ENCODE results near the gene PRPF4. TPM values are rescaled to one million over a fixed set of nuclear protein-coding genes. Genes with fewer than 3 reads are reported as not detected.
A peak's percentile ranks its signal among the peaks of the same experiment; 100 is the strongest.
"Not testable (repeated sequence)": the region's sequence is repeated elsewhere in the genome, so short reads cannot be mapped to it uniquely, and the experiment has no call there.

PRPF4 gene
- polyA plus RNA-seq, result 10 to 100 TPM in 1 of 2 donors, 1 to 10 TPM in 1; 5.1 to 11.3 TPM

DNA sequence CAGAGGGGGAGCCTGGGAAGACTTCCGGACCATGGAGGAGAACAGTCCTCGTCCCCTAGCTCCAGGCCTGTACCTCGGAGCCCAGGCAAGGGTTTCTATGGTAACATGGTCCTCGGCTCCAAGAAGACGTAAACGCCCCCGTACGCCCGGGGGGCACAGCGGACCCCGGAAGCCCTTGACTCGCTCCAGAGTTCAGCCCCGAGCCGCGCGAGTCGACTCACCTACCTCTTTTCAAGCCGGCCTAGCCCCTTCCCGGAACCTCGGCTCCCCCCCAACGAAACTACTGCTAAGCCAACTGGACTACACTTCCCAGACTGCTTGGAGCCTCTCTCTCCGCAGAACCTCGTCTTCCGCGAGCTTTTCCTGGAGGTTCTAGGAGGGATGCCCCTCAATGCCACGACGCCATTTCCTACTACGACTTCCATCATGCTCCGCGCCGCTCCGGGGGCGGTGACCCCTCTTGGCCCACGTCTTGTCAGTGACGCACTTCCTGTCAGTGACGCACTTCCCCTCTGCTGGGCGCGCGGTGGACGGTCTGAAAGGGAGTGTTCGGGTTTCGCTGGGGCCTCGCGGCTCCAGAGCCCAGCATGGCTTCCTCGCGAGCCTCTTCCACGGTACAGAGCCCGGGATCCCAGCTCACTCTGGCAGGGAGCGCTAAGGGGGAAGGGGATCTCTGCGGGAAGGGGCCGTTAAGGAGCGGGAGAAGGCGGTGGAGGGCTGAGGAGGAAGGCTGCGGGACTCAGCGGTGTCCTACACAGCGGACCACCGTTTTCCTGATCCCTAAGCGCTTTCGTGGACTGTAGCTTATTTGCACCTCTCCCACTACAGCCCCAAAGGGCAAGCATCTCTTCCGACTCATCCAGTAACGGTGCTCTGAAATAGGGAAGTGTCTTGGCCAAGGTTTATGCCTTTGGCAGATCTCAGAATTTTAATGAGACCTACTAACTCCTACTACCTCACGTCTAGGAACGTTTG is at the start of gene PRPF4, which contains the start of gene CDC26:
Gene PRPF4 (plus strand): TSS at position 502 of the 975 bp plus-strand sequence. CDS start 86 bp downstream, at position 588.
Gene CDC26 (minus strand): TSS at position 416 of the 975 bp plus-strand sequence. CDS start 3,065 bp downstream, outside the sequence.
- H3K4me3 ChIP-seq (ENCODE audit: low read depth in 1 of 2, low read length in 2 of 2), result peak within 1 kb of the TSS; percentile 96 to 99
- H3K36me3 ChIP-seq (ENCODE audit: control insufficient read depth in 2 of 2, insufficient read depth in 2 of 2, low read length in 1 of 2), result peaks cover 0 to 18% of the 10 kb centered on the region in 2 donors
- peaks cover 0 to 2% of the 10 kb centered on the region in 2 donors for H3K4me1 ChIP-seq (ENCODE audit: control insufficient read depth in 2 of 2, insufficient read depth in 2 of 2, low read length in 1 of 2)
- H3K27me3 ChIP-seq (ENCODE audit: control insufficient read depth in 1 of 2, insufficient read depth in 2 of 2, low read length in 2 of 2), result no peaks in the 10 kb centered on the region
- H3K9me3 ChIP-seq (ENCODE audit: control insufficient read depth in 2 of 2, insufficient read depth in 1 of 2, low read depth in 1 of 2, low read length in 1 of 2), result no peaks in the 10 kb centered on the region
- H3K27ac ChIP-seq (ENCODE audit: low read depth in 2 of 2, low read length in 1 of 2), result peak within 1 kb of the TSS; percentile 96 to 99
- WGBS, 2 donors, result 0% methylated on average over 63 of the region's 63 CpGs

DNA sequence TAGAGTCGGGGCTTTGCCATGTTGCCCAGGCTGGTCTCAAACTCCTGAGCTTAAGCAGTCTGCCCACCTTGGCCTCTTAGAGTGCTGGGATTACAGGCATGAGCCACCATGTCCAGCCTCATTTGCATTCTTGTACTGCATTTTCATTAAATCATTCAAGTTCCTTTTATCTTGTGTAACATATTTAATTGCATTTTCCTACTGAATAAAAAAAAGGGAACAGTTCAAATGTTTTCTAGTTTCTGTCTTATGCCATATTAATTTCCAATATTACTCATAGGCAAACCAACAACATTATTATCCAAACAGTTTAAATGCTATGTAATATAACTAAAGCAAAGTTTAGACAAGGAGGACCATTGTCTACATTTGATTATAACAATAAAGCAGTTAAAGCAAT is 48.0 kb upstream of the PRPF4 start:
- no peak overlapping the region for H3K4me3 ChIP-seq (ENCODE audit: low read depth in 1 of 2, low read length in 2 of 2)
- no peaks in the 10 kb centered on the region for H3K9me3 ChIP-seq (ENCODE audit: control insufficient read depth in 2 of 2, insufficient read depth in 1 of 2, low read depth in 1 of 2, low read length in 1 of 2)
- H3K27me3 ChIP-seq (ENCODE audit: control insufficient read depth in 1 of 2, insufficient read depth in 2 of 2, low read length in 2 of 2), result no peaks in the 10 kb centered on the region
- H3K4me1 ChIP-seq (ENCODE audit: control insufficient read depth in 2 of 2, insufficient read depth in 2 of 2, low read length in 1 of 2), result peaks cover 0 to 3% of the 10 kb centered on the region in 2 donors
- H3K36me3 ChIP-seq (ENCODE audit: control insufficient read depth in 2 of 2, insufficient read depth in 2 of 2, low read length in 1 of 2), result no peaks in the 10 kb centered on the region
- H3K27ac ChIP-seq (ENCODE audit: low read depth in 2 of 2, low read length in 1 of 2), result no peak overlapping the region
- WGBS, 2 donors, result 43 to 86% methylated on average over 1 of the region's 1 CpG

DNA sequence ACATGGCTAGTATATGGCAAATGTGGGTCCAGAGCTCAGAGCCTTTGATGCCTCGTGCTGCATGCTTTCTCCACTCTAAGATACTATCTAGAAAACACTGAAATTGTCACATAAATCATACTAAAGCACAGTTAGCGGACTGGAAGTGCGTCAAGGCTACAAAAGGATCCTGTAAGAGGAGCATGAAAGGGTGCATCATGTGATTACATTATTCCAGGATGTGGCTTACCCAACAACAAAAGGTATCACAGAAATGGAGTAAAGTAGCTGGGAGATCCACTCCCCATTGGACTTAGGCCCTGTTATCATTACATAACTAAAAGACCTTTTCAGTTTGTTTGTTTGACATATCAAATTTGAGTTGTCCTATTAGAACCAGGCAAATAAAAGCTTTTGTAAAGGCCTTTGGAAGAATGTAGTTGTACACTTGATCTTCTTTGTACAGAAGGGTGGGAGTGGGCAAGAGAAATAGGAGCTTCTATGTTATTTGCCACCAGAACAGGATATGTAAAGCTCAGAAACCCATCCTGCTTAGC is 47.3 kb upstream of the PRPF4 start:
- Histone ChIP-seq H3K27me3 (ENCODE audit: control insufficient read depth in 1 of 2, insufficient read depth in 2 of 2, low read length in 2 of 2) (no peaks in the 10 kb centered on the region), H3K9me3 (ENCODE audit: control insufficient read depth in 2 of 2, insufficient read depth in 1 of 2, low read depth in 1 of 2, low read length in 1 of 2) (no peaks in the 10 kb centered on the region), H3K36me3 (ENCODE audit: control insufficient read depth in 2 of 2, insufficient read depth in 2 of 2, low read length in 1 of 2) (no peaks in the 10 kb centered on the region), H3K4me1 (ENCODE audit: control insufficient read depth in 2 of 2, insufficient read depth in 2 of 2, low read length in 1 of 2) (no peaks in the 10 kb centered on the region), H3K27ac (ENCODE audit: low read depth in 2 of 2, low read length in 1 of 2) (no peak overlapping the region), H3K4me3 (ENCODE audit: low read depth in 1 of 2, low read length in 2 of 2) (no peak overlapping the region)
- 63 to 74% methylated on average over 3 of the region's 3 CpGs for WGBS, 2 donors

DNA sequence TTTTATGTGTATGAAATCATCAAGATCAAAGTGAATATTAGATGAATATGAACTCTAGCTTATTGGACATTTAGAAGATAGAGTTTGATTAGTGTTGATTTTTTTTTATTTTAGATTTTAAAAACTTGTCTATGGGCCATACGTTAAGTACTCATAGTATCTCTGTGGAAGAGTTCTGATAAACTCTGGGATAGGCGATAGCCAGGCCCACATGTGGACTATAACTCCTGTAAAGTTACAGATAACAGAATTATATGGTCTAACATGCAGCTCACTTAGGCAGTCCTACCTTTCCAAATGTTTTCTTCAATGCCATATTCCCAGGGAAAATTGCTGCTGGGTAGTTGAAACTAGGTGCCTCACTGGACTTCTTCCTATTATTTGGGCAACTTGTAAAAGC is 43.8 kb upstream of the PRPF4 start:
- Histone ChIP-seq H3K4me3 (ENCODE audit: low read depth in 1 of 2, low read length in 2 of 2) (no peak overlapping the region), H3K36me3 (ENCODE audit: control insufficient read depth in 2 of 2, insufficient read depth in 2 of 2, low read length in 1 of 2) (no peaks in the 10 kb centered on the region), H3K27ac (ENCODE audit: low read depth in 2 of 2, low read length in 1 of 2) (no peak overlapping the region), H3K27me3 (ENCODE audit: control insufficient read depth in 1 of 2, insufficient read depth in 2 of 2, low read length in 2 of 2) (no peaks in the 10 kb centered on the region), H3K9me3 (ENCODE audit: control insufficient read depth in 2 of 2, insufficient read depth in 1 of 2, low read depth in 1 of 2, low read length in 1 of 2) (no peaks in the 10 kb centered on the region), H3K4me1 (ENCODE audit: control insufficient read depth in 2 of 2, insufficient read depth in 2 of 2, low read length in 1 of 2) (no peaks in the 10 kb centered on the region)
- 88 to 98% methylated on average over 2 of the region's 2 CpGs for WGBS, 2 donors

DNA sequence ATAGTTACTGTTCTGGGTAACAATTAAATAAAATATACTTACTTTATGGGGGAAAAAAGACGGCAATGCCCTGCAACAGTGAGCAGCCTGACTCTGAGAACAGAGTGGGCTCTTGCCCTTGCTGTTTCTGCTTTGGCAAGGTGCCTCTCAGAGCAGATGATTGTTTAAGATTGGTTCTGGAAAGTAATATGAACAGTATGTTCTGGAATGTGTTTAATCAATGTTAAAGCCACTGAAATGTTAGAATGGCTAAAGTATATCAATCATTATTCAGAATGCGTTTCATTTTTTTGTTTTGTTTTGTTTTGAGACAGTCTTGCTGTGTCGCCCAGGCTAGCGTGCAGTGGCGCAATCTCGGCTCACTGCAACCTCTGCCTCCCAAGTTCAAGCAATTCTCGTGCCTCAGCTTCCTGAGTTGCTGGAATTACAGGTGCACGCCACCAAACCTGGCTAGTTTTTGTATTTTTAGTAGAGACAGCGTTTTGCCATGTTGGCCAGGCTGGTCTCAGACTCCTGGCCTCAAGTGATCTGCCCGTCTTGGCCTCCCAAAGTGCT is 39.7 kb upstream of the PRPF4 start:
- H3K27ac ChIP-seq (ENCODE audit: low read depth in 2 of 2, low read length in 1 of 2); H3K4me1 ChIP-seq (ENCODE audit: control insufficient read depth in 2 of 2, insufficient read depth in 2 of 2, low read length in 1 of 2); H3K36me3 ChIP-seq (ENCODE audit: control insufficient read depth in 2 of 2, insufficient read depth in 2 of 2, low read length in 1 of 2); H3K4me3 ChIP-seq (ENCODE audit: low read depth in 1 of 2, low read length in 2 of 2); H3K9me3 ChIP-seq (ENCODE audit: control insufficient read depth in 2 of 2, insufficient read depth in 1 of 2, low read depth in 1 of 2, low read length in 1 of 2); H3K27me3 ChIP-seq (ENCODE audit: control insufficient read depth in 1 of 2, insufficient read depth in 2 of 2, low read length in 2 of 2): not testable (repeated sequence)
- 77 to 88% methylated on average over 10 of the region's 10 CpGs for WGBS, 2 donors

DNA sequence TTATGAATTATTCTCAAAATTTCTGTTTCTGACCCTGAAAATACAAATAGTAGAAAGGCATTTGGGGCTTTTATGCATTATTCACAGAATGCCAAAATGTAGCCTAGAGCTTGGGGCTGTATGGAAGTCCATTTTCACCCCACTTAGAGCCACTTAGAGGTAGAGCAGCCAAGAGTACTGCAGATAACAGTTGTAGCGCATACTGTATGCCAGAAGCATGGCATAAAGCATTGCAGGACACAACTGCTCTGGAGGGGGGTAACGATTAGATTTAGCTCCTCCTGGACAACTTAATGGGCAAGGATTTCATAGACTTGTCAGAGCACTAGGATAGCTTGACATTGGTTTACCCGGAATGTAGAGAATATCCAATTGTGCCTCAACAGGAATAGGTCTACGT is 38.4 kb upstream of the PRPF4 start:
- Histone ChIP-seq H3K27ac (ENCODE audit: low read depth in 2 of 2, low read length in 1 of 2) (no peak overlapping the region), H3K4me1 (ENCODE audit: control insufficient read depth in 2 of 2, insufficient read depth in 2 of 2, low read length in 1 of 2) (peaks cover 0 to 2% of the 10 kb centered on the region in 2 donors), H3K9me3 (ENCODE audit: control insufficient read depth in 2 of 2, insufficient read depth in 1 of 2, low read depth in 1 of 2, low read length in 1 of 2) (no peaks in the 10 kb centered on the region), H3K4me3 (ENCODE audit: low read depth in 1 of 2, low read length in 2 of 2) (no peak overlapping the region), H3K27me3 (ENCODE audit: control insufficient read depth in 1 of 2, insufficient read depth in 2 of 2, low read length in 2 of 2) (no peaks in the 10 kb centered on the region), H3K36me3 (ENCODE audit: control insufficient read depth in 2 of 2, insufficient read depth in 2 of 2, low read length in 1 of 2) (no peaks in the 10 kb centered on the region)
- WGBS, 2 donors, result 91 to 92% methylated on average over 4 of the region's 4 CpGs

DNA sequence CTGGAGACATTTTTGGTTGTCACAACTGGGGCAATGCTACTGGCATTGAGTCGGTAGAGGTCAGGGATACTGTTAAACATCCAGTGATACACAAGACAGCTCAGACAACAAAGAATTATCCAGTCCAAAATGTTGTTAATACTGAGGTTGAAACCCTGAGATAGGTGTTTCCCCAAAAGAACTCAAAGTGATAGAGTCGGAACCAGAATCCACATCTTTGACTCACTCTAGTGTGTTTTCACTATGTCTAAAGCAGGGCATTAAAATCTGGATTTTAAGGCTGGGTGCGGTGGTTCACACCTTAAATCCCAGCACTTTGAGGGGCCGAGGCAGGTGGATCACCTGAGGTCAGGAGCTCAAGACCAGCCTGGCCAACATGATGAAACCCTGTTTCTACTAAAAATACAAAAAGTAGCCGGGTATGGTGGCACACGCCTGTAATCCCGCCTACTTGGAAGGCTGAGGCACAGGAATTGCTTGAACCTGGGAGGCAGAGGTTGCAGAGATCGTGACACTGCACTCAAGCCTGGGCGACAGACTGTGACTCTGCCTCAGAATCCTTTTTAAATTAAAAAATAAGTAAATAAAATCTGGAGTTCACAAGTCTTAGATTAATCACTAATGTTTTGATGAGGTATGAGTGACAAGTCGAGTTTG is 37.1 kb upstream of the PRPF4 start:
- WGBS, 2 donors, result 87 to 92% methylated on average over 10 of the region's 10 CpGs
- no peaks in the 10 kb centered on the region for H3K9me3 ChIP-seq (ENCODE audit: control insufficient read depth in 2 of 2, insufficient read depth in 1 of 2, low read depth in 1 of 2, low read length in 1 of 2)

DNA sequence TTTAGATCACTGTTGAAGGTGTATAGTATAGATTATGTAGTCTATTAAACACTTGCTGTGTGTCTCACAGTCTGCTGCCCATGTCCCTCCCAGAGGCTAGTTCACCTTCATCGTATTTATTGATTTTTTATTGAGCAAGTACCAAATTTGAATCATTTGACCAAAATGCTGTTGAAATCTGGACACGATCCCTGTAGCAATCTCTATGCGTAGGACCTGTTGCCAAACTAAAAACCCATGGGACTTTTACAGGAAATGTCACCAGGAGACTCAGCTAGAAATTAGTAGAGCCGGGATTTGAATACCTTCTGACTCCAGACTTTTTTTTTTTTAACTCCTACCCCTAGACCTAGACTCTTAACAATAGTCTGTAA is 36.6 kb upstream of the PRPF4 start:
- Histone ChIP-seq H3K9me3 (ENCODE audit: control insufficient read depth in 2 of 2, insufficient read depth in 1 of 2, low read depth in 1 of 2, low read length in 1 of 2) (no peaks in the 10 kb centered on the region), H3K27ac (ENCODE audit: low read depth in 2 of 2, low read length in 1 of 2) (no peak overlapping the region), H3K27me3 (ENCODE audit: control insufficient read depth in 1 of 2, insufficient read depth in 2 of 2, low read length in 2 of 2) (no peaks in the 10 kb centered on the region), H3K4me3 (ENCODE audit: low read depth in 1 of 2, low read length in 2 of 2) (no peak overlapping the region), H3K36me3 (ENCODE audit: control insufficient read depth in 2 of 2, insufficient read depth in 2 of 2, low read length in 1 of 2) (no peaks in the 10 kb centered on the region), H3K4me1 (ENCODE audit: control insufficient read depth in 2 of 2, insufficient read depth in 2 of 2, low read length in 1 of 2) (peaks cover 0 to 2% of the 10 kb centered on the region in 2 donors)
- 67 to 78% methylated on average over 4 of the region's 4 CpGs for WGBS, 2 donors

More for the DNA sequence above, 37.1 kb upstream of the PRPF4 start:
- Histone ChIP-seq H3K4me1 (ENCODE audit: control insufficient read depth in 2 of 2, insufficient read depth in 2 of 2, low read length in 1 of 2) (peaks cover 0 to 2% of the 10 kb centered on the region in 2 donors), H3K27ac (ENCODE audit: low read depth in 2 of 2, low read length in 1 of 2) (no peak overlapping the region), H3K27me3 (ENCODE audit: control insufficient read depth in 1 of 2, insufficient read depth in 2 of 2, low read length in 2 of 2) (no peaks in the 10 kb centered on the region), H3K4me3 (ENCODE audit: low read depth in 1 of 2, low read length in 2 of 2) (no peak overlapping the region), H3K36me3 (ENCODE audit: control insufficient read depth in 2 of 2, insufficient read depth in 2 of 2, low read length in 1 of 2) (no peaks in the 10 kb centered on the region)

DNA sequence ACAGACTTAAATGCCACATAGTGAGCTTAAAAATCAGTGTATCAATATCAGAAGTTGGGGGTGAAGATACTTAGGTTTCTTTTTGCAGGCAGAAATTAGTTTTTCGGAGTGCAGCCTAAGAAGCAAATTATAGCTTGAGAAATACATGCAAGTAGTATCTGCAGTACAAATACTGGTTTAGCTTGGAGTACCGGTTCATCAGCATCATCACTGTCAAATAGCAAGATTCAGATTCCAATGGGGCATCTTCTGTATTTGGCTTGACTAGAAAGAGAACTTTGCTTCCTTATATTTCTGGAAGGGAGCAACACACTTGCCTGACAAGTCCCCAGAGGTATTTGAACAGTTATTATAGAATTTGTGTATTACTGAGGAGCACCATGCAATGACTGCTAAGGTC is 34.3 kb upstream of the PRPF4 start:
- Histone ChIP-seq H3K4me3 (ENCODE audit: low read depth in 1 of 2, low read length in 2 of 2) (no peak overlapping the region), H3K4me1 (ENCODE audit: control insufficient read depth in 2 of 2, insufficient read depth in 2 of 2, low read length in 1 of 2) (peaks cover 0 to 2% of the 10 kb centered on the region in 2 donors), H3K27me3 (ENCODE audit: control insufficient read depth in 1 of 2, insufficient read depth in 2 of 2, low read length in 2 of 2) (no peaks in the 10 kb centered on the region), H3K36me3 (ENCODE audit: control insufficient read depth in 2 of 2, insufficient read depth in 2 of 2, low read length in 1 of 2) (no peaks in the 10 kb centered on the region), H3K27ac (ENCODE audit: low read depth in 2 of 2, low read length in 1 of 2) (no peak overlapping the region), H3K9me3 (ENCODE audit: control insufficient read depth in 2 of 2, insufficient read depth in 1 of 2, low read depth in 1 of 2, low read length in 1 of 2) (no peaks in the 10 kb centered on the region)
- WGBS, 2 donors, result 80 to 84% methylated on average over 2 of the region's 2 CpGs

Data from esophagus (tissue), 2 donors.